Measurements from ENCODE around the gene SLC6A3.

DNA sequence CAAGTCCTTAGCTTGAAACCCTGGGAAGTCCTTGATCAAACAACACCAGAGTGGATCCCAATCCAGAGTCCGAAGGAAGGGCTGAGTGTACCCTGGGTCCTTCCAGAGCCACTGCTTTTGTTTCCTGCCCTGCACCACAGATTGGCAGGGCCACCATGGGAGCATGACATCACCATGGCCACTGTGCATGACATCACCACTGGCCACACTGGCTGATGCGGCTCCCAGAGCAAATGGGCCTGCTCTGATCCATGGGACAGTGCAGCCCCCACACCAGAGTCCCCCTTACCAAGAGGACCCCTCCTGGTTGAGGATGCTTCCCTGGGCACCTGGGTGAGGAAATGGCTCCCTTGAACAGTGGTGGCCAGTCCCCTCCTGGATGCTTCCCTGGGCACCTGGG is 9.9 kb downstream of the SLC6A3 start:
- TF ChIP-seq, protein P1, sequence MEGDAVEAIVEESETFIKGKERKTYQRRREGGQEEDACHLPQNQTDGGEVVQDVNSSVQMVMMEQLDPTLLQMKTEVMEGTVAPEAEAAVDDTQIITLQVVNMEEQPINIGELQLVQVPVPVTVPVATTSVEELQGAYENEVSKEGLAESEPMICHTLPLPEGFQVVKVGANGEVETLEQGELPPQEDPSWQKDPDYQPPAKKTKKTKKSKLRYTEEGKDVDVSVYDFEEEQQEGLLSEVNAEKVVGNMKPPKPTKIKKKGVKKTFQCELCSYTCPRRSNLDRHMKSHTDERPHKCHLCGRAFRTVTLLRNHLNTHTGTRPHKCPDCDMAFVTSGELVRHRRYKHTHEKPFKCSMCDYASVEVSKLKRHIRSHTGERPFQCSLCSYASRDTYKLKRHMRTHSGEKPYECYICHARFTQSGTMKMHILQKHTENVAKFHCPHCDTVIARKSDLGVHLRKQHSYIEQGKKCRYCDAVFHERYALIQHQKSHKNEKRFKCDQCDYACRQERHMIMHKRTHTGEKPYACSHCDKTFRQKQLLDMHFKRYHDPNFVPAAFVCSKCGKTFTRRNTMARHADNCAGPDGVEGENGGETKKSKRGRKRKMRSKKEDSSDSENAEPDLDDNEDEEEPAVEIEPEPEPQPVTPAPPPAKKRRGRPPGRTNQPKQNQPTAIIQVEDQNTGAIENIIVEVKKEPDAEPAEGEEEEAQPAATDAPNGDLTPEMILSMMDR (IDR thresholded peaks at IDR 0.05; ENCODE audit: extremely low read depth in 1 of 2, insufficient read depth in 1 of 2, low read depth in 1 of 2, low read length in 2 of 2), result no peak
- TF ChIP-seq POLR2A (IDR thresholded peaks at IDR 0.05; ENCODE audit: low read depth, low read length), result no peak
- no peak for TF ChIP-seq POLR2AphosphoS5 (IDR thresholded peaks at IDR 0.05; ENCODE audit: insufficient read depth, low read depth, low read length)
- TF ChIP-seq EZH2 (IDR thresholded peaks at IDR 0.05; ENCODE audit: borderline replicate concordance, low read depth, low read length, severe bottlenecking), result no peak
- TF ChIP-seq GATA2 (IDR thresholded peaks at IDR 0.05; ENCODE audit: insufficient read depth, insufficient read length, low read depth, low read length), result no peak
- no peak for TF ChIP-seq MYC (IDR thresholded peaks at IDR 0.05; ENCODE audit: low read depth, low read length)
